BLaER1 treated with 17β-estradiol and CSF1 and Interleukin-3, amounts not matched to agents 10 nM and 100 nM (cell line): Measurements from ENCODE around the gene SH3BP4.

Experiments
- H3K27ac ChIP-seq, 11 experiments: shearing (Covaris generic); formaldehyde crosslinking; 2 replicates each; pipeline ENCODE4 v1.8.1; 2022
- H3K27me3 ChIP-seq, 11 experiments: shearing (Covaris generic); formaldehyde crosslinking; 2 replicates each; pipeline ENCODE4 v1.8.1; 2022
- H3K36me3 ChIP-seq, 11 experiments: shearing (Covaris generic); formaldehyde crosslinking; 2 replicates each; pipeline ENCODE4 v1.8.1; 2022
- H3K4me1 ChIP-seq, 10 experiments: shearing (Covaris generic); formaldehyde crosslinking; 2 replicates each; pipeline ENCODE4 v1.8.1; 2022
- H3K4me2 ChIP-seq, 11 experiments: shearing (Covaris generic); formaldehyde crosslinking; 2 replicates each; pipeline ENCODE4 v1.8.1; 2022
- H3K4me3 ChIP-seq, 10 experiments: shearing (Covaris generic); formaldehyde crosslinking; 2 replicates each; pipeline ENCODE4 v1.8.1; 2022
- H3K9ac ChIP-seq, 11 experiments: shearing (Covaris generic); formaldehyde crosslinking; 2 replicates each; pipeline ENCODE4 v1.8.1; 2022
- H3K9me3 ChIP-seq, 11 experiments: shearing (Covaris generic); formaldehyde crosslinking; replicated peaks in 1 of 11; 2 replicates each; pipeline ENCODE4 v1.8.1; 2022
- H4K20me1 ChIP-seq, 11 experiments: shearing (Covaris generic); formaldehyde crosslinking; 2 replicates each; pipeline ENCODE4 v1.8.1; 2022
- Cebpa-rat ChIP-seq, 11 experiments: shearing (Covaris generic); IDR thresholded peaks; 2 replicates each; pipeline ENCODE4 v1.8.1; 2022

SH3BP4 gene

DNA sequence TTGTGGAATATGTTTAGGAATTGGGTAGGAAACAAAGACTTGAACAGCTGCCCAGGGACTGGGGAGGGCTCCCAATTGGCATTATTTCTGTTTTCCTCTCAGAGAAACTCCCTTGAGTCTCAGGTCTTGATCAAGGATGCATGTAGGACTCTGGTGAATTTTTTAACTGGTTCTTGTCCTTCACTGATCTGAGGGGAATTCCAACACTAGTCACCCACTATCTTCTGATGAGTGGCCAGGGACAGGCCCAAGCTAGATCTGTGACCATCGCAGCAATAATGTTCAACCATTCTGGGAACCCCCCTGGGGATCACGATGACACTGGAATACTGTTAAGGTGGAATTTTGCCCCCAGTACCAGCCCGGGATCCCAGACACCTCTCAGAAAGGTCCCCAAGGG lies 132.0 kb downstream of the SH3BP4 start:
- Histone ChIP-seq H3K9me3 (peaks cover 17 to 34% (median 27%) of the 10 kb centered on the region in 11 experiments), H3K27me3 (no peaks in the 10 kb centered on the region), H3K27ac (no peak overlapping the region), H3K4me1 (no peaks in the 10 kb centered on the region), H3K4me3 (no peak overlapping the region), H3K36me3 (no peaks in the 10 kb centered on the region), H4K20me1 (no peaks in the 10 kb centered on the region), H3K9ac (no peak overlapping the region), H3K4me2 (no peak overlapping the region)
- TF ChIP-seq Cebpa-rat (IDR thresholded peaks at IDR 0.05) = no peak

DNA sequence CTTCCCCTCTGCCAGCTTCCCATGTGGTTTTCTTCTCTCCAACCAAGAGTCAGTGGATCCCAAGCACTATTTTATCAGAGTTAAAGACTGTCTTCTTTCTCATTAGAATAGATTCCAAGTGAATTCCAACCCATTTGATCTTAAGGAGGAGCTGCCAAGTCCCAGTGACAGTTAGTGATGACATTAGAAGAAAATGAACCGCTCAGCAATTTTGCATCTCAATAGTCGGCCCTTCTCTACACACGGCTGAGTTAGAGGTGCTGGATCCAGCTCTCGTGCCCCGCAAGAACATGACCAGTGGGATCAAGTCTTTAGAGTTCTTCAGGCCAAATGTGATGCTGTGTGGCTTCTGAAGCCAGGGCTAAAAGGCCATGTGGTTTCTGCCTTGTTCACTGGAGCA lies 132.6 kb downstream of the SH3BP4 start:
- H3K9me3 ChIP-seq = peaks cover 17 to 34% (median 27%) of the 10 kb centered on the region in 11 experiments
- TF ChIP-seq Cebpa-rat (IDR thresholded peaks at IDR 0.05) = no peak

DNA sequence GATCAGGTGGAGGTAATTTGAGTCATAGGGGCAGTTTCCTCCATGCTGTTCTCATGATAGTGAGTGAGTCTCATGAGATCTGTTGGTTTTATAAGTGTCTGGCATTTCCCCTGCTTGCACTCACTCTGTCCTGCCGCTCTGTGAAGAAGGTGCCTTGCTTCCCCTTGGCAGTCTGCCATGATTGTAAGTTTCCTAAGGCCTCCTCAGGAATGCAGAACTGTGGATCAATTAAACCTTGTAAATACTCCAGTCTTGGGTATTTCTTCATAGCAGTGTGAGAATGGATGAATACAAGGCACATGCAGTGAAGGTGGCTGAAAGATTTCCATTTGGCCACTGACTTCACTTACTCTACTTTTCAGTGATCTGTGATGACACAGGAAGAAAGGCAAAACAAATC lies 133.7 kb downstream of the SH3BP4 start:
- peaks cover 17 to 34% (median 27%) of the 10 kb centered on the region in 11 experiments for H3K9me3 ChIP-seq

More for the DNA sequence above, 132.6 kb downstream of the SH3BP4 start:
- Histone ChIP-seq H3K9ac (no peak overlapping the region), H3K27ac (no peak overlapping the region), H4K20me1 (no peaks in the 10 kb centered on the region), H3K4me2 (no peak overlapping the region), H3K4me1 (no peaks in the 10 kb centered on the region), H3K27me3 (no peaks in the 10 kb centered on the region), H3K4me3 (no peak overlapping the region), H3K36me3 (no peaks in the 10 kb centered on the region)

DNA sequence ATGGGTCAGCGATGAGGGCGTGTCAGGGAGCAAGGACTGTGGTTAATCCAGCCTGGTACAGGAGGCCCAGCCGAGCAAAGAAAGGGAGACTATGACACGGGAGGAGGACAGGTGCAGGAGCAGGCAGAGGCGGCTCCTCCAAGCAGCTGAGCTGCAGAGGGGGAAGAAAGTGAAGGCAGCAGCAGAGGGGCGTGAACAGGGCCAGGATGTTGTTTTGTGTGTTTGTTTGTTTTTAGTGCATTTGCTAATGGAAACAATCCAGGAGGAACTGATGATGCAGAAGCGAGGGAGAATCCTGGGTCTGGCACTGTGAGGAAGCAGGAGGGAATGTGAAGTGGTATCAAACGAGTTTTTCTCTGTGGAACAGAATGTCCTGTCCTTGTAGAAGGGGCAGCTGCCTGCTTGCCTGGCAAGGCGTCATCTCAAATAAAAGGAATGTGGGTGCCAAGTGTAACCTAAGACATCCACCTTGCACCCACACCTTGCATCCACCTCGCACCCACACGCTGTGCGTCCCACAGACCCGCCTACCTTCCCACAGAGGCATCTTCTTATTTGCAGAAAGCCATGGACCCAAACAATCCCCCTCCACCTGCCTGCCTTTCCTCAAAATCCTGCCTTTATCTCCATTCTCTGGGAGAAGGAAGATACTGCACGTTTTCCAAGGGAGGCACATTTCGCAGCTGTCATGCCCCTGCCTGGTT lies 134.8 kb downstream of the SH3BP4 start:
- no peaks in the 10 kb centered on the region for H3K36me3 ChIP-seq
- no peak overlapping the region for H3K4me2 ChIP-seq
- H4K20me1 ChIP-seq = no peaks in the 10 kb centered on the region
- H3K4me3 ChIP-seq = no peak overlapping the region
- no peak overlapping the region for H3K27ac ChIP-seq
- H3K9ac ChIP-seq = no peak overlapping the region
- no peaks in the 10 kb centered on the region for H3K4me1 ChIP-seq
- no peaks in the 10 kb centered on the region for H3K27me3 ChIP-seq
- peaks cover 13 to 25% (median 19%) of the 10 kb centered on the region in 11 experiments for H3K9me3 ChIP-seq
- no peak for TF ChIP-seq Cebpa-rat (IDR thresholded peaks at IDR 0.05)

More for the DNA sequence above, 133.7 kb downstream of the SH3BP4 start:
- H3K4me3 ChIP-seq = no peak overlapping the region
- no peaks in the 10 kb centered on the region for H4K20me1 ChIP-seq
- H3K27ac ChIP-seq = no peak overlapping the region
- no peaks in the 10 kb centered on the region for H3K4me1 ChIP-seq
- TF ChIP-seq Cebpa-rat (IDR thresholded peaks at IDR 0.05) = no peak
- H3K36me3 ChIP-seq = no peaks in the 10 kb centered on the region
- H3K27me3 ChIP-seq = no peaks in the 10 kb centered on the region
- H3K9ac ChIP-seq = no peak overlapping the region
- no peak overlapping the region for H3K4me2 ChIP-seq

DNA sequence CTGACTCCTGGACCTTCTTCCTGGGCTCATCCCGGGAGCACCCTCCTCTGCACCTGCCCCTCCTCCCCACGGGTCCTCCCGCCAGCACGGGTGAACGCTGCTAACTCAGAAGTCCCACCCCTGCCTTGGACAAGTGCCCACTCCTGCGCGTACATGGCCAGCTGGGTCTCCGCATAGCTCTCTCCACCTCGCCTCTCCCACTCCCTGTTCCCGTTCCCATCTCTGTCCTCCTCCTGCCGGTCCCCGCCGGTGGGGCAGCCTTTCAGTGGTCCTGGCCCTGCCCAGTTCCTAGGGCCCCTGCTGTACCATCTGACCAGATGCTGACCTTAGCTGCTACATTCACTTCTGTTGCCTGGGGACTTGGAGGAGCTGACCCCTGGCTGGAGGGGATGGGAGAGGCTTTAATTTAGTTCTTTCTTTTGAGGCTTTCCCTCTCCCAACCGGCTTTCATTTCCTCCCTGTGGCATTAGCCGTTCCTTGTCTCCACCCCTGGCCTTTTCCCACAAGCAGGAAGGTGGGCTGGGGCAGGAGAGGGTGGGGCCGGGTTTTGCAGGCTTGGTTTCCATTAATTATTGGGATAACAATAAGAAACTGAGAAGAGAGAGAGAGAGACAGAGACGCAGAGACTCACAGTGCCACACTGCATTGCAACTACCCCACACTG lies 136.1 kb downstream of the SH3BP4 start:
- no peaks in the 10 kb centered on the region for H3K4me1 ChIP-seq
- no peak overlapping the region for H3K27ac ChIP-seq
- no peak for TF ChIP-seq Cebpa-rat (IDR thresholded peaks at IDR 0.05)
- no peak overlapping the region for H3K9ac ChIP-seq
- no peaks in the 10 kb centered on the region for H3K36me3 ChIP-seq
- no peaks in the 10 kb centered on the region for H4K20me1 ChIP-seq
- no peak overlapping the region for H3K4me2 ChIP-seq
- H3K27me3 ChIP-seq = no peaks in the 10 kb centered on the region
- H3K4me3 ChIP-seq = no peak overlapping the region
- peaks cover 9 to 20% (median 17%) of the 10 kb centered on the region in 11 experiments; a peak in 19 of 22 replicates for H3K9me3 ChIP-seq

DNA sequence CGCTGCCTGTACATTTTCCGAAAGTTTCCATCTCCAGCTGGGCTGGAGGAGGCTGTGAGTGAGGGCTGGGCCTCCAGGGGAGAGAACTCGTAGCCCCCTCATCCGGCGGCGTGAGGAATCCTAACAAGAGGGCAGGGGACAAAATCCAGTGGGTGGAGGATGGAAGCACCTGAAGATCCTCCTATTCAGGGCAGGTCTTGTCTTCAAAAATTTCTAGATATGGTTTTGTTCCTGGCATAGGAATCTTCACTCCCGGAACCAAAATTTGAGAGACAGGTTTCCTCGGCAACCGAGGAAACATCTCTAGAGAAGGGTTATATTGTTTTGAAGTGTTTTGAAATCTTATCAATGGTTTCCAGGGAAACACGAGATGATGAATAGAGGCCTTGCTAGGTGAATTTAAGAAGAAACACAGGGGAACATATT lies 136.7 kb downstream of the SH3BP4 start:
- Histone ChIP-seq H3K9me3 (peaks cover 9 to 20% (median 17%) of the 10 kb centered on the region in 11 experiments; a peak in 19 of 22 replicates), H3K4me1 (no peaks in the 10 kb centered on the region), H3K4me3 (no peak overlapping the region), H3K27ac (no peak overlapping the region), H3K27me3 (no peaks in the 10 kb centered on the region), H3K9ac (no peak overlapping the region), H3K4me2 (no peak overlapping the region), H4K20me1 (no peaks in the 10 kb centered on the region), H3K36me3 (no peaks in the 10 kb centered on the region)
- TF ChIP-seq Cebpa-rat (IDR thresholded peaks at IDR 0.05) = no peak

DNA sequence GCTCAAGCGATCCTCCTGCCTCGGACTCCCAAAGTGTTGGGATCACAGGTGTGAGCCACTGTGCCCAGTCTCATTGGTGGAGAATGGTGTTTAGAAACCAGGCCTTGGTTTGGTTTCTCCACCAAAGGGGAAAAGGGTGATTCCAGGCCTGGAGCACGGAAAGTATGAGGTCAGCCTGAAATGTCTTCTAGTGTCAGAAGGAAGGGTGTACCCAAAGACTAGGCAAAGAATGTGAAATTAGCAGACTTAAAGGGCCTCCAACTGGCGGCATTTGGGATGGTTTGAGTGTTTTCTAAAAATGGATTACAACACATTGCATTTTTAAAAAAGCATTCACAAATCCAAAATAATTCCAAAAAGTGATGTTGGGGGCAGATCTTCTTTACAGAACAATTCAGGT lies 139.6 kb downstream of the SH3BP4 start:
- no peaks in the 10 kb centered on the region for H4K20me1 ChIP-seq
- no peak overlapping the region for H3K4me2 ChIP-seq
- H3K9me3 ChIP-seq = no peaks in the 10 kb centered on the region
- no peak overlapping the region for H3K27ac ChIP-seq
- no peak overlapping the region for H3K9ac ChIP-seq
- H3K4me1 ChIP-seq = peaks cover 0 to 9% (median 2%) of the 10 kb centered on the region in 10 experiments; a peak in 6 of 20 replicates
- H3K36me3 ChIP-seq = no peaks in the 10 kb centered on the region
- H3K27me3 ChIP-seq = no peaks in the 10 kb centered on the region
- TF ChIP-seq Cebpa-rat (IDR thresholded peaks at IDR 0.05) = no peak
- no peak overlapping the region for H3K4me3 ChIP-seq

DNA sequence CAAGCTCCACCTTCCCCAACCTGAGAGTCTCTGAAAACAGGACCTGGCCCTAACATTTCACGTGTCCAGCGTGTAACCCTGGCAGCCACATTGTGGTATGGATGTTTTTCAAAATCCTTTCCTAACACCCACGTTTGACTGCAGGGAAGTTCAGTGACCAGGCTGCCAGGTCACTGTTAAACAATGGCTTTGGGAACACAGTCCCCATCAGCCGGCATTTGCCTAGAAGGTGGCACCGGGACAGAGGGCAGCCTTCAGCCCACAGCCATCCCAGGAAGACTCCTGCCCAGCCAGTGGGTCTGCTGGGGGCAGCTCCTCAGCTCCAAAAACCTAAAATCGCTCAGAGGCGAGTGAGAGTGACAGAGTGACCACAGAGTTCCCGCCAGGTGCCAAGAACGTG lies 140.2 kb downstream of the SH3BP4 start:
- TF ChIP-seq Cebpa-rat (IDR thresholded peaks at IDR 0.05) = no peak
- Histone ChIP-seq H4K20me1 (no peaks in the 10 kb centered on the region), H3K9me3 (no peaks in the 10 kb centered on the region), H3K27ac (no peak overlapping the region), H3K36me3 (no peaks in the 10 kb centered on the region), H3K9ac (no peak overlapping the region), H3K27me3 (no peaks in the 10 kb centered on the region), H3K4me1 (peaks cover 0 to 10% (median 2%) of the 10 kb centered on the region in 10 experiments; a peak in 6 of 20 replicates), H3K4me3 (no peak overlapping the region), H3K4me2 (no peak overlapping the region)

DNA sequence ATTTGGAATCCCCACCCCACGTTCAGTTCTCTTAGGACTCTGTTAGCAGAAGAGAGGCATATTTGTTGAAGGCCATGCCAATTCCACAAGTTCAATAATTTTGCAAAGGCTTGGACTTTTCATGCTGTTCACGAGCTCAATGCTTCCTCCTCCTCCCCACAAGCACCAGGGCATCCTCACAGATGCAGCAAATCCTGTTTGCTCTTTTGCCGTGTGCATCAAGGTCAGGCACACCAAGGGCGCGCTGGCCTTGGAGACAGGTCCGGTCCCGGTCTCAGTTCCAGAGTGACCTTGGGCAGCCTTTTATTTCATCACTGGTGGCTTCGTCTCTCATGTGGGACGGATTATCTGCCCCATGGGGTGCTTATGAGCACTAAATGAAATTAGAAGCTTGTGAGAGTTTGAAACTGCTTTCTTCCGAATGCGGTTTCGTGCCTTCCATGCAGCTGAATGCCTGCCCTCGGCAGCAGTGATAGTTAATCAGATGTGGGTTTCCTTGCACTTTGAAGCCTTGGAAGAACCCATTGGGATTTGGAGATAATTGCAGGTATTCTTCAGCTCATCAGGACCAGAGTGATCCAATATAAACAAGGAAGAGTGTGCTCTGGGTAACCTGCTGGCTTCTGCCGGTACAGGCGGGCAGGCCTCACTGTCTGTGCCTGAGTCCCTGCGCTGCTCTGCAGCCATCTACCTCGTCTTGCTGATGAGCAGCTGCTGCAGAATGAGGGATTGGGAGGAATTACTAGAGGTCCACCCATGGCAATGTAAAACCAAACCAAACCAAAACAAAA lies 140.8 kb downstream of the SH3BP4 start:
- Histone ChIP-seq H3K4me3 (no peak overlapping the region), H3K9ac (no peak overlapping the region), H3K4me2 (no peak overlapping the region), H3K9me3 (no peaks in the 10 kb centered on the region), H3K4me1 (peaks cover 0 to 10% (median 2%) of the 10 kb centered on the region in 10 experiments; a peak in 6 of 20 replicates), H4K20me1 (no peaks in the 10 kb centered on the region), H3K27me3 (no peaks in the 10 kb centered on the region), H3K36me3 (no peaks in the 10 kb centered on the region), H3K27ac (no peak overlapping the region)
- TF ChIP-seq Cebpa-rat (IDR thresholded peaks at IDR 0.05) = no peak
